Measurements from ENCODE around the gene TREX2. TPM values are rescaled to one million over a fixed set of nuclear protein-coding genes. Genes with fewer than 3 reads are reported as not detected.

The TREX2 gene
- total and polyA plus RNA-seq, 9 donors: 0.35 to 2.3 (median 0.77) TPM; not detected in 2

- Histone ChIP-seq H3K27ac (no peak overlapping the region), H3K4me3 (no peak overlapping the region), H3K4me1 (ENCODE audit: insufficient read depth) (no peaks in the 10 kb centered on the region), H3K27me3 (no peaks in the 10 kb centered on the region), H3K36me3 (no peaks in the 10 kb centered on the region), H3K9me3 (no peaks in the 10 kb centered on the region)
- TF ChIP-seq EP300 (IDR thresholded peaks at IDR 0.05): no peak
- no peak for TF ChIP-seq CTCF (IDR thresholded peaks at IDR 0.05)
- no peak for TF ChIP-seq POLR2A (IDR thresholded peaks at IDR 0.05)
- peak in 1 of 5 donors; percentile 8 for DNase-seq
- intact Hi-C loops (cut with DNase I): no loop called here
- WGBS, 3 donors: 83 to 89% (median 84%) methylated on average over 21 of the region's 21 CpGs
Observed at GRCh38 chrX:153448556-153449367, 2.9 kb upstream of the TREX2 start.

- no peak for DNase-seq
- no peak overlapping the region for H3K27ac ChIP-seq
- TF ChIP-seq CTCF (IDR thresholded peaks at IDR 0.05) (no peak), POLR2A (IDR thresholded peaks at IDR 0.05) (no peak)
- H3K9me3 ChIP-seq: no peaks in the 10 kb centered on the region
- intact Hi-C loops (cut with DNase I): no loop called here
- H3K4me1 ChIP-seq (ENCODE audit: insufficient read depth): no peaks in the 10 kb centered on the region
- H3K36me3 ChIP-seq: no peaks in the 10 kb centered on the region
- 78 to 85% (median 85%) methylated on average over 8 of the region's 8 CpGs for WGBS, 3 donors
- no peak overlapping the region for H3K4me3 ChIP-seq
- no peaks in the 10 kb centered on the region for H3K27me3 ChIP-seq
Observed at GRCh38 chrX:153447581-153447960, 1.7 kb upstream of the TREX2 start.

GRCh38 chrX:153446950-153447580, 1.2 kb upstream of the TREX2 start:
- WGBS, 3 donors: 86 to 87% (median 86%) methylated on average over 17 of the region's 17 CpGs
- Histone ChIP-seq H3K27me3 (no peaks in the 10 kb centered on the region), H3K36me3 (no peaks in the 10 kb centered on the region), H3K4me3 (no peak overlapping the region), H3K27ac (no peak overlapping the region), H3K4me1 (ENCODE audit: insufficient read depth) (no peaks in the 10 kb centered on the region), H3K9me3 (no peaks in the 10 kb centered on the region)
- TF ChIP-seq POLR2A (IDR thresholded peaks at IDR 0.05): no peak
- no peak for TF ChIP-seq EP300 (IDR thresholded peaks at IDR 0.05)
- TF ChIP-seq CTCF (IDR thresholded peaks at IDR 0.05): no peak
- intact Hi-C loops (cut with DNase I): no loop called here
- no peak for DNase-seq

GRCh38 chrX:153446636-153446936, 730 bp upstream of the TREX2 start:
- no peaks in the 10 kb centered on the region for H3K4me1 ChIP-seq (ENCODE audit: insufficient read depth)
- intact Hi-C loops (cut with DNase I): no loop called here
- 68 to 74% (median 74%) methylated on average over 10 of the region's 10 CpGs for WGBS, 3 donors
- H3K36me3 ChIP-seq: no peaks in the 10 kb centered on the region
- H3K27me3 ChIP-seq: no peaks in the 10 kb centered on the region
- H3K4me3 ChIP-seq: no peak overlapping the region
- H3K9me3 ChIP-seq: no peaks in the 10 kb centered on the region
- no peak overlapping the region for H3K27ac ChIP-seq
- TF ChIP-seq EP300 (IDR thresholded peaks at IDR 0.05): no peak
- no peak for TF ChIP-seq CTCF (IDR thresholded peaks at IDR 0.05)
- no peak for TF ChIP-seq POLR2A (IDR thresholded peaks at IDR 0.05)
- no peak for DNase-seq

Data from ovary (tissue), 9 donors.